Right atrium auricular region (tissue), 2 donors: Measurements from ENCODE around the gene OR10S1. TPM values are rescaled to one million over a fixed set of nuclear protein-coding genes. Genes with fewer than 3 reads are reported as not detected.
"Not testable (repeated sequence)": the region's sequence is repeated elsewhere in the genome, so short reads cannot be mapped to it uniquely, and the experiment has no call there.

Experiments used
- DNase-seq: peaks from one replicate; pipeline ENCODE4 v3.0.0-alpha.2; 2019; ENCODE audit warnings: low spot score
- H3K27ac ChIP-seq, 2 donors: fragments of 200-600 bp; sonication (generic); 1 replicate in 1 of 2; 2 replicates in 1 of 2; pipeline ENCODE4 v1.5.1; 2016 to 2019
- H3K27me3 ChIP-seq, 2 donors: fragments of 200-600 bp; sonication (generic); one replicate each; pipeline versions ENCODE4 v1.5.1 to v1.6.0; 2017 to 2019
- H3K36me3 ChIP-seq: fragments of 200-600 bp; sonication (generic); one replicate; pipeline ENCODE4 v1.5.1; 2016
- H3K4me1 ChIP-seq, 2 donors: fragments of 200-600 bp; sonication (generic); one replicate each; pipeline versions ENCODE4 v1.5.1 to v1.6.0; 2017 to 2019
- H3K4me3 ChIP-seq, 2 donors: fragments of 200-600 bp; sonication (generic); 1 replicate in 1 of 2; 2 replicates in 1 of 2; pipeline ENCODE4 v1.5.1; 2017 to 2019; ENCODE audit warnings: mild to moderate bottlenecking in 1 of 2, moderate library complexity in 1 of 2
- H3K9me3 ChIP-seq, 2 donors: fragments of 200-600 bp; sonication (generic); one replicate each; pipeline ENCODE4 v1.5.1; 2019
- CTCF ChIP-seq, 2 donors: fragments of 200-600 bp; sonication (generic); IDR thresholded peaks; one replicate each; pipeline ENCODE4 v1.5.1; 2019; ENCODE audit warnings: antibody characterized with exemption in 2 of 2
- total RNA-seq, 2 donors: library from RNA; depleted of rRNA; stranded (reverse); fragments of >200 nt; gene quantifications; one replicate each; pipeline ENCODE4 v1.1.0, GENCODE V29; 2016

Gene OR10S1
- total RNA-seq, result not detected

DNA sequence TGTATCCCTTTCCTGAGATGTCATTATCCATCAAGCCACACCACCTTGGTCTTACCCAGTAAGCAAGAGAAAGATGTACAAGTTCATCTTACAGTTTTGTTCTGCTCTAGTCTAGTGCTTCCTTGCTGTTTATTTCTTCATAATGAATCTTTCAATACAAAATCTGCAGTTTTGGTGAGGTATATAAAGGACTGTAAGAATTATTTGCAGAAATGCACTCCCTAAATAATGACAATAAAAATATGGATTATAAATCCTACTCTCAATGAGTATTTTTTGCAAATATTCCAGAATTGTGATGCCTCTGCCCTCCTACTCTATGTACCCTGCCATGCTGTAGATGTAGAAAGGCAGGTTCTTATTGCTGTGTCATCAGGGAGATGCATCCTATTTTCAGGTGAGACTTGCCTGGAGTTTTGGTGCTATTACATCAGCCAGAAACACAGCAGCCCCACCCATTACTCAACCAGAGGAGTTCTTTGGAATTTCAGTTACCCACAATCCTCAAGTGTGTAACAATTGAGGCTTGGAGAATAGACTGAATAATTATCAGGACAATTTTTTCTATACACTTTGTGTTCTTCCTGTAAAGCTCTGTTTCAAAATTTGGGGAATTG lies at the start of gene OR10S1:
Gene OR10S1, minus strand, starts transcription at position 51 of the 617 bp plus-strand sequence. CDS start 117 bp downstream, outside the sequence.
- no peak within 1 kb of the TSS for H3K4me3 ChIP-seq
- no peak for TF ChIP-seq CTCF (IDR thresholded peaks at IDR 0.05)
- H3K36me3 ChIP-seq, result no peaks in the 10 kb centered on the region
- H3K9me3 ChIP-seq, result no peaks in the 10 kb centered on the region
- no peak within 1 kb of the TSS for H3K27ac ChIP-seq
- H3K4me1 ChIP-seq, result no peaks in the 10 kb centered on the region
- no peaks in the 10 kb centered on the region for H3K27me3 ChIP-seq
- no peak for DNase-seq

GRCh38 chr11:124026498-124026897 lies 48.9 kb upstream of the OR10S1 start, which contains the start of gene OR10G8:
Gene OR10G8 (plus strand): TSS chr11:124026798. CDS start chr11:124029623, 2,825 bp downstream.
- Histone ChIP-seq H3K27ac (no peak within 1 kb of the TSS), H3K4me3 (no peak within 1 kb of the TSS), H3K9me3 (no peaks in the 10 kb centered on the region), H3K27me3 (no peaks in the 10 kb centered on the region), H3K36me3 (no peaks in the 10 kb centered on the region), H3K4me1 (no peaks in the 10 kb centered on the region)
- no peak for TF ChIP-seq CTCF (IDR thresholded peaks at IDR 0.05)
- no peak for DNase-seq

GRCh38 chr11:124015837-124016236 lies 38.3 kb upstream of the OR10S1 start:
- not testable (repeated sequence) for H3K36me3 ChIP-seq, H3K27ac ChIP-seq, H3K9me3 ChIP-seq, DNase-seq, H3K4me1 ChIP-seq, H3K27me3 ChIP-seq, H3K4me3 ChIP-seq

- Histone ChIP-seq H3K4me1 (no peaks in the 10 kb centered on the region), H3K4me3 (no peak within 1 kb of the TSS), H3K36me3 (no peaks in the 10 kb centered on the region), H3K27ac (no peak within 1 kb of the TSS), H3K9me3 (no peaks in the 10 kb centered on the region), H3K27me3 (no peaks in the 10 kb centered on the region)
- TF ChIP-seq CTCF (IDR thresholded peaks at IDR 0.05), result no peak
- no peak for DNase-seq
Observed at GRCh38 chr11:124012697-124013096, 35.1 kb upstream of the OR10S1 start, which contains the start of gene OR10G4. Gene OR10G4 (plus strand): TSS chr11:124012997. CDS start chr11:124015575, 2,578 bp downstream.

- TF ChIP-seq CTCF (IDR thresholded peaks at IDR 0.05), result no peak
- no peaks in the 10 kb centered on the region for H3K9me3 ChIP-seq
- no peaks in the 10 kb centered on the region for H3K36me3 ChIP-seq
- H3K27ac ChIP-seq, result no peak within 1 kb of the TSS
- no peaks in the 10 kb centered on the region for H3K27me3 ChIP-seq
- H3K4me3 ChIP-seq, result no peak within 1 kb of the TSS
- no peak for DNase-seq
- H3K4me1 ChIP-seq, result no peaks in the 10 kb centered on the region
Observed at GRCh38 chr11:123995119-123995518, 17.5 kb upstream of the OR10S1 start, which contains the start of gene OR10G6. Gene OR10G6 (minus strand): TSS chr11:123995161. CDS start chr11:123995161, 0 bp downstream.

- no peaks in the 10 kb centered on the region for H3K4me1 ChIP-seq
- H3K27ac ChIP-seq, result no peak overlapping the region
- DNase-seq, result no peak
- no peaks in the 10 kb centered on the region for H3K9me3 ChIP-seq
- H3K36me3 ChIP-seq, result no peaks in the 10 kb centered on the region
- no peak for TF ChIP-seq CTCF (IDR thresholded peaks at IDR 0.05)
- H3K4me3 ChIP-seq, result no peak overlapping the region
- H3K27me3 ChIP-seq, result no peaks in the 10 kb centered on the region
Observed at GRCh38 chr11:123979311-123979710, 1.7 kb upstream of the OR10S1 start.
